GM19438 (cell line): ENCODE results near the gene MESP2.
A peak's percentile ranks its signal among the peaks of the same experiment; 100 is the strongest.

ENCODE experiments used
- ATAC-seq: cut with Tn5 transposase; IDR thresholded peaks from one replicate; pipeline ENCODE4 v1.9.1; 2021; ENCODE audit warnings: low read depth; ENCODE audit not compliant: unreplicated experiment

Gene MESP2

DNA sequence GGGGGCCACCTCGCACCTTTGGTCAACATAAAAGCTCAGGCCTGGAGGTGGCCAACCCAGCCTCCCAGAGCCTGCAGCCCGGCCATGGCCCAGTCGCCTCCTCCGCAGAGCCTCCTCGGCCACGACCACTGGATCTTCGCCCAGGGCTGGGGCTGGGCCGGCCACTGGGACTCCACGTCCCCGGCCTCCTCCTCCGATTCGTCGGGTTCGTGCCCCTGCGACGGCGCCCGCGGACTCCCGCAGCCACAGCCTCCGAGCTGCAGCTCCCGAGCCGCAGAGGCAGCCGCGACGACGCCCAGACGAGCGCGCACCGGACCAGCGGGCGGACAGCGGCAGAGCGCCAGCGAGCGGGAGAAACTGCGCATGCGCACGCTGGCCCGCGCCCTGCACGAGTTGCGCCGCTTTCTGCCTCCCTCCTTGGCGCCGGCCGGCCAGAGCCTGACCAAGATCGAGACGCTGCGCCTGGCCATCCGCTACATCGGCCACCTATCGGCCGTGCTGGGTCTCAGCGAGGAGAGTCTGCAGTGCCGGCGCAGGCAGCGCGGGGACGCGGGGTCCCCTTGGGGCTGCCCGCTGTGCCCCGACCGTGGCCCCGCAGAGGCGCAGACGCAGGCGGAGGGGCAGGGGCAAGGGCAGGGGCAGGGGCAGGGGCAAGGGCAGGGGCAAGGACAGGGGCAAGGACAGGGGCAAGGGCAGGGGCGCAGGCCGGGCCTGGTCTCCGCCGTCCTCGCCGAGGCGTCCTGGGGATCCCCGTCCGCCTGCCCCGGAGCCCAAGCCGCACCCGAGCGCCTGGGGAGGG, at the start of gene MESP2:
Gene MESP2 (plus strand): TSS at position 59 of the 799 bp plus-strand sequence. CDS start 26 bp downstream, at position 85.
- no peak for ATAC-seq

DNA sequence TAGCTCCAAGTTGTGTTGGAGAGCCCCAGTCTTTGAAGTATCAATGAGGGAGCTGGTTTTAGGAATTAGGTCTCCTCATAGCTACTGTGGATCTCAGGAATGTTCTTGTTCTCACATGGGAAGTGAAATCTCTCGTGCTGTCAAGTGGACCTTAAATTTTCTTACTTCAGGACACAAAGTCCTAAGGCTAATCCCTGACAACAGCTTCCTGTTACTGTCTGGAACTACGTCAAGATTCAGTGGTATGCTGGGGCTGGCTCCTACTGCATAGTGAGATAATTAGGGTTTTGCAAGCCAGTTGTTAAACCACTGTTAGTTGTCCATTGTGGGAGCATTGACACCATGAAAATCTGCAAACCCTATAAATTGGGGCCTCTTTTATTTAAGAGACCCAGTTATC, 47.9 kb upstream of the MESP2 start:
- ATAC-seq = no peak

DNA sequence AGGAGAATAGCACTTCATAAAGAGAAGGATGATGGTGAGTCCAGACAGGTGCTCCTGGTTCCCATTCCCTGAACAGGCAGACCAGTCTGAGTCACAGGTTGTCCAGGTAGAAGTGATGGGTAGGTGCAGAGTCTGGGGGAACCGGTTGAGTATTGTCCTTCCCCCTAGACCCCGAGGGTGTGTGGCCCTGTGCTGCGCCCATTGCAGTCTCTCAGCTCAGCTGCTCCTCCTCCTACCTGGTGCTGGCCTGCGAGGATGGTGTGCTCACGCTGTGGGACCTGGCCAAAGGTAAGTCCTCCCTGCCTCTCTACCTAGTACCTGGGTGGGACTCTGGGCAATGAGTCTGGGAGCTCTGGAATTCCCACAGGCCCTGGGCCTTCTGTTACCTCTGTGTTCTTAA, 44.9 kb upstream of the MESP2 start:
- no peak for ATAC-seq

DNA sequence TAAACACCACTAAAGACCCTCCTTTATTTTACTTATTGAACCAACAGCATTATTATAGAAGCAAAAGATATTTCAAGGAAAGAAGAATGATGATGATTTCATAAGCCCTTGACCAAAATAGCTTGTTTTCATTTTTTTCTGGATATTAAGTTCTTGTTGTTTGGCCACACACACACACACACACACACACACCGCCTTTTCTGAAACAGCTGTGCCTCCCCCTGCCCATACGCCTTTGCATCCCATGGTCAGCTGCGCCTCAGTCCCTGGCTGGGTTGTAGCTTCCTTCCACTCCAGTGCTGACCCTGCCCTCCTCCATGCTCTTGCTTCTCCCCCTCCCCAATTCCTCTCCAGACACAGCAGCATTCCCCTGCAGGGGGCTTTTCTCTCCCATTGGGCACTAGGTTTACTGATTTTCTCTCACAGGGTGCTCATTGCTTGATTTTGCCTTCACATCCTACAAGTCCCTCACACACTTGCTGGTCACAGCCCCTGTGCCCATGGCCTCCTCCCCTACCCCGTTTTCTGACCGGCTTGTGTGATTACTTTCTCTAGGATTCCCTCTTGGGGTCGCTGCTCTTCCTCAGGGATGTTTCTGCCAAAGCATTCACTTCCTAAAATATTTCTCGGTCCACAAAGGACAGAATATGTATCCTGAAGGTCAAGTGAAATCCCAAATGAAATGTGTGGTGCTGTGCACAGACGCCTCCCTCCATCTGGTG, 43.5 kb upstream of the MESP2 start:
- ATAC-seq = no peak

- ATAC-seq = no peak
Observed at GRCh38 chr15:89735773-89736172, 40.4 kb upstream of the MESP2 start.

- no peak for ATAC-seq
Observed at GRCh38 chr15:89740137-89740536, 36.0 kb upstream of the MESP2 start.

DNA sequence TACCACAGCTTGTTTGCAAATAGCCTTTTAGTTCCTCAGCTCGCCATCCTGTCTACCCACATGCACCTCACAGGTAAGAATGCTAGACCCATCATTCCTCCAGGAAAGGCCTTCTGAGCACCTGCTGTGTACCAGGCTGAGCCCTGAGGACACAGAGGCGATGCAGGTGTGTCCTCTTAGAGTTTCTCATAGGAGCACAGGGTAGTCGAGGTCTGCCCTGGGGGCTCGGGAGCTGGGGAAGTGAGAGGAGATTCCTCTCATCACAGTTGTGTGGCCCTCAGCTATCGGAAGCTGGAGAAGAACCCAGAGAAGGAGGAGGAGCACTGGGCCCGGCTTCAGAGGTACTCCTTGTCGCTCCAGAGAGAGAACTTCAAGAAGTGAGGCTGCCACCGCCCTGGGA, 33.1 kb upstream of the MESP2 start:
- no peak for ATAC-seq

DNA sequence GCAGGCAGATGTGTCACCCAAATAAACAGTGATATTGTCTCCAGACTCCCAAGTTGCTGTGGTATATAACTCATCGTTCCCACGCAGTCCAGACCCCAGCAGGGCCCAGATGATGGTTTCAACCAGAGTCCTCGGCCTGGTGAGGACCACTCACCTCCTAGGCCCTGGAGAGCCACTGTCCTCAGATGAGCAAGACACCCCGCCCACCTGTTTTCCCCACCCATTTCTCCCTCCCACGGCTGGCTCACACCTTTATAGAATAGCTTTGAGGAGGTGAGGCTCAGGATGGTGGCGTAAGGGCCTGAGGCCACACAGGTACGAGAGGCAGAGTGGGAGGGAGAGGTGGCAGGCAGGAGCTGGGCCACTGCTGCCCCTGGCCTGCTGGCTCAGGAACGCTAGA, 32.5 kb upstream of the MESP2 start:
- no peak for ATAC-seq

DNA sequence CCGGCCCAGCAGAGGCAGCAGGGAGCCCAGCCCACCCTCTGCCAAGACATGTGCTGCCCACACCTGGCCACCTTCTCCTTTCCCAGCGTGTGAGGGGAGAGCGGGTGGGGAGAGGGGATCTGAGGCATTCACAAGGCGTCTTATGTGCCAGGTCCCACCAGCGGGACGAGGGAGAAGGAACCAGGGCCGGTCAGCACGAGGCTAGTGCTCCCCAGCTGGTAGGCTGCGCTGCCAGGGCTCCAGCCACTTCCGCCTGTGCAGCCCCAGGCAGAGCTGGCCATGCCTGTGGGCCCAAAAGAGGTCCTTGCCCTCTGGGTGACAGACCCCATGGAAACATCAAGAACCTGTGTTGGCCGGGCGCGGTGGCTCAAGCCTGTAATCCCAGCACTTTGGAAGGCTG, 31.0 kb upstream of the MESP2 start:
- ATAC-seq = no peak

DNA sequence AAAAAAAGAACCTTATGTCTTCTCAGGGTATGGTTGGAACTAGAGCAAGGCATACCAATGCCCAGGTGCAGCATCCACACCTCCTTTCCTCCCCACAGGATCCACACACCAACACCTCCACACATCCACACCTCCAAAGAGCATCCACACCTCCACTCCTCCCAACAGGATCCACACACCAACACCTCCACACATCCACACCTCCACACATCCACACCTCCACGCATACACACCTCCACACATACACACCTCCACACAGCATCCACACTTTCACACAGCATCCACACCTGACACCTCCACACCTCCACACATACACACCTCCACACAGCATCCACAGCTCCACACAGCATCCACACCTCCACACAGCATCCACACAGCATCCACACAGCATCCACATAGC, 30.4 kb upstream of the MESP2 start:
- ATAC-seq = no peak

- no peak for ATAC-seq
Observed at GRCh38 chr15:89746386-89746780, 29.7 kb upstream of the MESP2 start.

DNA sequence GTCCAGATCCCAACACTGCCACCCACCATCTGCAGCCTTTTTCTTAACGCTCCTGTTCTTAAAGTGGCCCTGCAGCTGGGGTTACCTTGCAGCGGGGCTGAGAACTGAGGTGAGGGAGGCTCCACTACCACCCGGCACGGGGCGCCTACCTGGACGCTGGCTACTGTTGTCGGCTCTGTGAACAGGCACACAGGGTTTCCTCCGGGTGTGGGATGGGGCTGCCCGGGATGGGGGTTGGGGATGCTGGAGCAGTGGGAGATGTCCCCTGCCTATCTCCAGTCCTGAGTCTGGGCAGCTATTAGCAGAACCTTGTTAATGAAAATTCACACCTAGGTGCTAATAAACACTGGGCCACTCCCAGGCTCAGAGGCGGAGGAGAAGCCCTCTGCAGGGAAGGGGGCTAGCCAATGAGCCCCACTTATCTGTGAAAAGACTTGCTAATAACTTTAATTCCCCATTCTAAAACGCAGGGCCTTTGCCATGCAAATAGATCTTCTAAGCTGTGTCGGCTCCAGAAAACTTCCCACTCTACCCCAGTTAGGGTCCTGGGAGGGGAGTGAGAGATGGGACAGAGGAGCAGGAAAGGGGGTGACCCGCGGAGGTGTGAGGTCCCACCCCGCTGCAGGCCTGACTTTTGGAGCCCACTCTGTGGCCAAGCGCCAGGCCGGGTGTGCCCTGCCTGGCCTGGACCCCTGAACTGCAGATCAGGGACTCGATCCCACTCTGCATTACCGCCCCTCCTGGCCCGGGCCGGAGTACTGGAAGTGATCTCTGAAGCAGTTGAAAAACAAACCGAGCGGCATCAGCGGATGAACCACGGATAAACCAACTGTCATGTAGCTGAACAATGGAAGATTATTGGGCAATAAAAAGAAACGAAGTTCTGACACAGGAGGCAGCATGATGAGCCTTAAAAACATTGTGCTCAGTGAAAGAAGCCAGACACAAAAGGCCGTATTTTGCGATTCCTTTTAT, 28.1 kb upstream of the MESP2 start:
- no peak for ATAC-seq

DNA sequence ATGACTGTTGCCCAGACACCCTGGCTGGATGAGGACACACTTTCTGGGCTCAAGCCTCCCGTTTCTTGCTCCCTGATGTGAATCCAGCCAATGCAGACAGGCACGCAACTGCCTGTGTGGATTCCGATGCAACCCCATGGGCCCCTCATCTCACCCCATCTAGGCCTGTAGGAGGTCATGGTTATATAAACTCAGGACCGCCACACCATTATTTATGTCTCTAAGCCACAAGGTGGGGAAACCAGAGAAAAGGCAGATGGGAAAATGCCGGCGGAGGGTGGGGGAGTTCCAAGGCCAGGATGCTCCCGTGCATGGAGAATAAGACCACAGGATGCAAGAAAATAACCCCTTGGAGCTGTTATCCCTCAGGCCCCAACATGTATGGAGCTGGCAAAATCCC, 27.1 kb upstream of the MESP2 start:
- no peak for ATAC-seq

- ATAC-seq = no peak
Observed at GRCh38 chr15:89749526-89749925, 26.6 kb upstream of the MESP2 start.

DNA sequence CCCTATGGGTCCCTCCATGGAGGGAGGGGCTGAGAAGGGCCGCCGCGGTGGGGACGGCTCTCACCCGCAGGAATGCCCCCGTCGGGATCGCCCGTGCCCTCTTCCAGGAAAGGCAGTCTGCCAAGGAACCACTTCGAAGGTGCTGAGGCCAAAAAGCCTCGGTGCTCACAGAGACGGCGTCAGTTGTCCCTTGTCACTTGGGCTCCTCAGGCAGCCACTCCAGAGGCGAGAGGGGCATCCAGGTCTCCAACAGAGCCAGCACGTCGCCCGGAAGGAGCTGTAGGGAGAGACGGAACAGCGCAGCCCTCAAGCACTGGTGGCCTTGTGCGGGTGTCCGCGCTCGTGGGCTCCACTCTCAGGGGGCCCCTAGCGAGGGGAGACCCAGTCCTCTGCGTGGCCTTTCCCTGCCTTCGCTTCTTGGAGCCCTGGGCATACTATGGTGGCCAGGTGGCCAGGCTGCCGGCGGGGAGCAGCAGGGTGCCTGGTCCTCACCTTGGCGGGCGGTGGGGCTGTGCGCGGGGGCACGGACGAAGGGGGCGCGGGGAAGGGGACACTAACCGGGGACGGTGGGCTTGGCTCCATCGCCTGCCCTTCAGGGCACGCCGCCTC, 26.1 kb upstream of the MESP2 start:
- ATAC-seq = peak; percentile 9

DNA sequence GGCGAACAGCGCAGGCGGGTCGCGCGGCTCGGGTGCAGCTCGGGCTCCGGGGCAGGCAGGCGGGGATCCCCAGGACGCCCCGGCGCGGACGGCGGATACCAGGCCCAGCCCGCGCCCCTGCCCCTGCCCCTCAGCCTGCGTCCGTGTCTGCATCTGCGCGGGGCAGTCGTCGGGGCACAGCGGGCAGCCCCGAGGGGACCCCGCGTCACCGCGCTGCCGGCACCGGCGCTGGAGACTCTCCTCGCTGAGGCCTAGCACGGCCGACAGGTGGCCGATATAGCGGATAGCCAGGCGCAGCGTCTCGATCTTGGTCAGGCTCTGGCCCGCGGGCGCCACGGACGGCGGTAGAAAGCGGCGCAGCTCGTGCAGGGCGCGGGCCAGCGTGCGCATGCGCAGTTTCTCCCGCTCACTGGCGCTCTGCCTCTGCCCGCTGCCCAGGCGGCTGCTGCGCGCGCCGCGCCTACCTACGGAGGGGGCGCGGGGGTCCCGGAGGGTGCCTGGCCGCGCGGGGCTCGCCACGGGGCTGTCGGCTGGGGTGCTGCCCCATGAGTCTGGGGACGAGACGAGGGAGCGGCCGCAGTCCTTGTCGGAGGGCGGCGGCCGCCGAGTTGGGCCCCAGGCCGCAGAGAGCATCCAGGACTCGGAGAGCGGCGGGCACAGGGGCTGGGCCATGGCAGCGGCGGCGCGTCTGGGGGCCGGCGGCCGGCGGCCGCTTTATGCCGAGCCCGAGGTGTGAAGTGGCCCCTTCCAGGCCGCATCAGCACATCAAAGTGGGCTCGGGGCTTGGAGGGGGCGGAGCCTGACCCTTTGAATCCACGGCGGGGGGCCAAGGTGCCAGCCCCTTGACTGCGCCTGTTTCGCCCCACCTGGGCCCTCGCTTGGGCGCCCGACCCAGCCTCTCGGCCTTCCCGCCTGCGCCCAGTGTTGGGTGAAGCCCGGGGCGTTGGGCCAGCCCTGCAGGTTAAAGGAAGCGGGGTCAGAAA, 25.3 kb upstream of the MESP2 start, which contains the start of gene MESP1:
Gene MESP1 (minus strand): TSS at position 690 of the 983 bp plus-strand sequence. CDS start 18 bp downstream, at position 672.
- peak; percentile 91 for ATAC-seq

- no peak for ATAC-seq
Observed at GRCh38 chr15:89751748-89752147, 24.4 kb upstream of the MESP2 start.

- ATAC-seq = no peak
Observed at GRCh38 chr15:89753855-89754254, 22.3 kb upstream of the MESP2 start.
